NCI-H2227 (cell line): ENCODE data around the gene ATAD3C.
"Not testable (repeated sequence)": the region's sequence is repeated elsewhere in the genome, so short reads cannot be mapped to it uniquely, and the experiment has no call there.

Source experiments
- DNase-seq: peaks from one replicate; lab custom pipeline; 2025; ENCODE audit not compliant: unreplicated experiment; lab: John Stamatoyannopoulos, UW

Gene ATAD3C

GRCh38 chr1:1449099-1449739 lies at the start of gene ATAD3C:
Gene ATAD3C (plus strand): TSS chr1:1449689. CDS start chr1:1450684, 995 bp downstream.
- no peak for DNase-seq

- DNase-seq, result peak; percentile 59
Measured at GRCh38 chr1:1399872-1400575, 49.5 kb upstream of the ATAD3C start.

GRCh38 chr1:1400576-1401456 lies 48.7 kb upstream of the ATAD3C start:
- DNase-seq, result no peak

- no peak for DNase-seq
Measured at GRCh38 chr1:1401457-1402010, 48.0 kb upstream of the ATAD3C start.

GRCh38 chr1:1402072-1402900 lies 47.2 kb upstream of the ATAD3C start:
- peak; percentile 69 for DNase-seq

GRCh38 chr1:1402901-1403392 lies 46.5 kb upstream of the ATAD3C start:
- not testable (repeated sequence) for DNase-seq

- DNase-seq, result no peak
Measured at GRCh38 chr1:1403653-1404052, 45.8 kb upstream of the ATAD3C start.

- DNase-seq, result peak; percentile 48
Measured at GRCh38 chr1:1406101-1406820, 43.2 kb upstream of the ATAD3C start.

GRCh38 chr1:1406821-1407635 lies 42.5 kb upstream of the ATAD3C start, which contains the start of gene MRPL20:
Gene MRPL20 (minus strand): TSS chr1:1407293. CDS start chr1:1407217, 76 bp downstream.
- DNase-seq, result peak; percentile 97

GRCh38 chr1:1407636-1408318 lies 41.7 kb upstream of the ATAD3C start:
- DNase-seq, result peak; percentile 56

GRCh38 chr1:1410238-1410637 lies 39.3 kb upstream of the ATAD3C start:
- DNase-seq, result not testable (repeated sequence)

- DNase-seq, result no peak
Measured at GRCh38 chr1:1411626-1412025, 37.9 kb upstream of the ATAD3C start.

- DNase-seq, result not testable (repeated sequence)
Measured at GRCh38 chr1:1412311-1412902, 37.1 kb upstream of the ATAD3C start.

- no peak for DNase-seq
Measured at GRCh38 chr1:1415751-1416150, 33.7 kb upstream of the ATAD3C start.

GRCh38 chr1:1417396-1417795 lies 32.1 kb upstream of the ATAD3C start:
- not testable (repeated sequence) for DNase-seq

GRCh38 chr1:1417825-1418463 lies 31.5 kb upstream of the ATAD3C start:
- not testable (repeated sequence) for DNase-seq
